ENCODE data around the gene BMPR2.

DNA sequence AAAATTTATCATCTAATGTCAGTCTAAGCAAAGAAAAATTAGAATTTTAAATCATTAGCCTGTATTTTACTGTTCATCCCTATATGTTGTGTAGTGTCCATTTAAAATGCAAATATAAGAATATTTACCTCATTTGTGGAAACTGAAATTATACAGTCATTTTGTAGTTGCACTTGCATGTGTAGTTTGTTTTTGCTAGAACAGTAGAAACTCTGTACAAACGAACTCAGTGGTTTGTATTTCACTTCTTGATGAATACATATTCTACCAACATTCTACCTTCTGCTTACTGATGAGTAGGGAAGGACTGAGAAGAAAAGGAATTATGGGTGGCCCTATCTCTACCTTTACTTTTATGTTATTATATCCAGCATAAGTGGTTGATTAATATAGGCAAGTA, 29.7 kb downstream of the BMPR2 start:
- TF ChIP-seq, protein P1, sequence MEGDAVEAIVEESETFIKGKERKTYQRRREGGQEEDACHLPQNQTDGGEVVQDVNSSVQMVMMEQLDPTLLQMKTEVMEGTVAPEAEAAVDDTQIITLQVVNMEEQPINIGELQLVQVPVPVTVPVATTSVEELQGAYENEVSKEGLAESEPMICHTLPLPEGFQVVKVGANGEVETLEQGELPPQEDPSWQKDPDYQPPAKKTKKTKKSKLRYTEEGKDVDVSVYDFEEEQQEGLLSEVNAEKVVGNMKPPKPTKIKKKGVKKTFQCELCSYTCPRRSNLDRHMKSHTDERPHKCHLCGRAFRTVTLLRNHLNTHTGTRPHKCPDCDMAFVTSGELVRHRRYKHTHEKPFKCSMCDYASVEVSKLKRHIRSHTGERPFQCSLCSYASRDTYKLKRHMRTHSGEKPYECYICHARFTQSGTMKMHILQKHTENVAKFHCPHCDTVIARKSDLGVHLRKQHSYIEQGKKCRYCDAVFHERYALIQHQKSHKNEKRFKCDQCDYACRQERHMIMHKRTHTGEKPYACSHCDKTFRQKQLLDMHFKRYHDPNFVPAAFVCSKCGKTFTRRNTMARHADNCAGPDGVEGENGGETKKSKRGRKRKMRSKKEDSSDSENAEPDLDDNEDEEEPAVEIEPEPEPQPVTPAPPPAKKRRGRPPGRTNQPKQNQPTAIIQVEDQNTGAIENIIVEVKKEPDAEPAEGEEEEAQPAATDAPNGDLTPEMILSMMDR (IDR thresholded peaks at IDR 0.05 in 2 of 3, conservative IDR thresholded peaks at IDR 0.05 in 1 of 3; ENCODE audit: borderline replicate concordance in 1 of 3, insufficient read depth in 1 of 3, low read depth in 2 of 3, low read length in 2 of 3), result no peak
- TF ChIP-seq, protein P2, sequence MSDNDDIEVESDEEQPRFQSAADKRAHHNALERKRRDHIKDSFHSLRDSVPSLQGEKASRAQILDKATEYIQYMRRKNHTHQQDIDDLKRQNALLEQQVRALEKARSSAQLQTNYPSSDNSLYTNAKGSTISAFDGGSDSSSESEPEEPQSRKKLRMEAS (IDR thresholded peaks at IDR 0.05), result no peak
- TF ChIP-seq, protein P3, sequence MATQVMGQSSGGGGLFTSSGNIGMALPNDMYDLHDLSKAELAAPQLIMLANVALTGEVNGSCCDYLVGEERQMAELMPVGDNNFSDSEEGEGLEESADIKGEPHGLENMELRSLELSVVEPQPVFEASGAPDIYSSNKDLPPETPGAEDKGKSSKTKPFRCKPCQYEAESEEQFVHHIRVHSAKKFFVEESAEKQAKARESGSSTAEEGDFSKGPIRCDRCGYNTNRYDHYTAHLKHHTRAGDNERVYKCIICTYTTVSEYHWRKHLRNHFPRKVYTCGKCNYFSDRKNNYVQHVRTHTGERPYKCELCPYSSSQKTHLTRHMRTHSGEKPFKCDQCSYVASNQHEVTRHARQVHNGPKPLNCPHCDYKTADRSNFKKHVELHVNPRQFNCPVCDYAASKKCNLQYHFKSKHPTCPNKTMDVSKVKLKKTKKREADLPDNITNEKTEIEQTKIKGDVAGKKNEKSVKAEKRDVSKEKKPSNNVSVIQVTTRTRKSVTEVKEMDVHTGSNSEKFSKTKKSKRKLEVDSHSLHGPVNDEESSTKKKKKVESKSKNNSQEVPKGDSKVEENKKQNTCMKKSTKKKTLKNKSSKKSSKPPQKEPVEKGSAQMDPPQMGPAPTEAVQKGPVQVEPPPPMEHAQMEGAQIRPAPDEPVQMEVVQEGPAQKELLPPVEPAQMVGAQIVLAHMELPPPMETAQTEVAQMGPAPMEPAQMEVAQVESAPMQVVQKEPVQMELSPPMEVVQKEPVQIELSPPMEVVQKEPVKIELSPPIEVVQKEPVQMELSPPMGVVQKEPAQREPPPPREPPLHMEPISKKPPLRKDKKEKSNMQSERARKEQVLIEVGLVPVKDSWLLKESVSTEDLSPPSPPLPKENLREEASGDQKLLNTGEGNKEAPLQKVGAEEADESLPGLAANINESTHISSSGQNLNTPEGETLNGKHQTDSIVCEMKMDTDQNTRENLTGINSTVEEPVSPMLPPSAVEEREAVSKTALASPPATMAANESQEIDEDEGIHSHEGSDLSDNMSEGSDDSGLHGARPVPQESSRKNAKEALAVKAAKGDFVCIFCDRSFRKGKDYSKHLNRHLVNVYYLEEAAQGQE (IDR thresholded peaks at IDR 0.05; ENCODE audit: low read depth), result no peak
- no peak for TF ChIP-seq POLR2A (IDR thresholded peaks at IDR 0.05; ENCODE audit: borderline replicate concordance, extremely low read depth, insufficient read depth, insufficient read length)
- TF ChIP-seq RAD21 (IDR thresholded peaks at IDR 0.05; ENCODE audit: low read depth), result no peak
- no peak for TF ChIP-seq ZNF274 (IDR thresholded peaks at IDR 0.05; ENCODE audit: low read depth, low read length)
- no peak for TF ChIP-seq ZFX (IDR thresholded peaks at IDR 0.05)
- no peak for TF ChIP-seq EZH2 (IDR thresholded peaks at IDR 0.05)

Data from HCT116 (cell line).